ENCODE measurements around the gene CYB561D1. TPM values are rescaled to one million over a fixed set of nuclear protein-coding genes. Genes with fewer than 3 reads are reported as not detected.

The CYB561D1 gene
- total and polyA plus RNA-seq, 9 of the 15 experiments (the other 6 are each of a cell fraction or from before 2014, with no cell fraction given) = 0.71 to 7.2 (median 3.5) TPM

DNA sequence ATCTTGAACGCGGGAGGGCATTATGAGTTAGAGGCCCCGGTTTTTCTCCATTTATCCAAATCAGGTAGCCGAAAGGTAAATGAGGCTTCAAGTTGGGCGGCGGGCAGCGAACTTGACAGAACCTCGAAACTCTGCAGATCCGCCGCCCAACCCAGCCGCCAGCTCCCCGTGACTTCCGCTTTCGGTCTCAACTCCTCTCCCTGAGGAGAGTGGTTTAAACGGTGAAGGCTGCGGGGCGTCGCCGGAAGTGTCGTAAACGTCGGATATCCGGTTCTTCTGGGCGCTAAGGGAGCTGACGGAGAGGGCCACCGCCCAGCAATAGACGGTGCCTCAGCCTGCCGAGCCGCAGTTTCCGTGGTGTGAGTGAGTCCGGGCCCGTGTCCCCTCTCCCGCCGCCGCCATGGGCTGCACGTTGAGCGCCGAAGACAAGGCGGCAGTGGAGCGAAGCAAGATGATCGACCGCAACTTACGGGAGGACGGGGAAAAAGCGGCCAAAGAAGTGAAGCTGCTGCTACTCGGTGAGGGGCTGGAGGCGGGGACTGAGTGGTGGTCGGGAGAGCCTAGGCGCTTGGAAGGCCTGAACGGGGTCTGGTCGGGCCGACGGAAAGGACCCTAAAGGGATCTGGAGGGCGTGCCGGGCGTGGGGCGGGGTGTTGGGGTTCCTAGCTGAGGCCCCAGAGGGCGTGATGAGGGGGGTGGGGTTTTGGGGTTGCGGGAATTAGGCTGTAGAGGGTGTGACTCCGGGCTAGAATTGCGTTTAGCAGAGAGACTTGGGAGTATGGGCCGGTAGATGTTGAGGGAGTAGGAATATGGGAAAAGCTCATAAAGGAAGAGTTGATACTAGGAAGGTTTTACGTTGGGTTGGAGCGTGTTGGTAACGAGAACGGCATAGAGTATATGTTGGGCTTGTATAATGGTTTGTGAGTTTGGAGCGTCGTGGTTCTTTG is 54.7 kb downstream of the CYB561D1 start, which contains the start of gene GNAI3 (continued):
- TF ChIP-seq TEAD4 (IDR thresholded peaks at IDR 0.05; ENCODE audit: low read length) (peak; percentile 8; the same call in 1 of the 2 replicates), TEAD4 (CRISPR knock-in tag; IDR thresholded peaks at IDR 0.05; ENCODE audit: borderline replicate concordance) (no peak), ZNF644 (tag; IDR thresholded peaks at IDR 0.05; ENCODE audit: low read depth) (no peak), MTA3 (IDR thresholded peaks at IDR 0.05; ENCODE audit: borderline replicate concordance) (peak; percentile 80; the same call in 1 of the 2 replicates), ATF1 (CRISPR knock-in tag; IDR thresholded peaks at IDR 0.05) (no peak), ATF1 (tag; IDR thresholded peaks at IDR 0.05) (peak; percentile 90), ZNF253 (CRISPR knock-in tag; conservative IDR thresholded peaks at IDR 0.05) (no peak), ZNF347 (CRISPR knock-in tag; IDR thresholded peaks at IDR 0.05; ENCODE audit: low read depth) (no peak), ZNF324 (CRISPR knock-in tag; IDR thresholded peaks at IDR 0.05) (0 out of 2 replicates have a peak, but pooled peaks have one; percentile 35), ZNF263 (CRISPR knock-in tag; IDR thresholded peaks at IDR 0.05; ENCODE audit: borderline replicate concordance) (peak; percentile 48; the same call in 1 of the 2 replicates), NR2C2 (CRISPR knock-in tag; IDR thresholded peaks at IDR 0.05) (no peak), NR2C2 (tag; IDR thresholded peaks at IDR 0.05) (peak; percentile 70; the same call in 1 of the 2 replicates), CHD1 (IDR thresholded peaks at IDR 0.05; ENCODE audit: low read length) (peak; percentile 45), ZC3H8 (IDR thresholded peaks at IDR 0.05) (no peak), POLR2A (conservative IDR thresholded peaks at IDR 0.05) (peak; percentile 98)
- TF ChIP-seq, protein P1, sequence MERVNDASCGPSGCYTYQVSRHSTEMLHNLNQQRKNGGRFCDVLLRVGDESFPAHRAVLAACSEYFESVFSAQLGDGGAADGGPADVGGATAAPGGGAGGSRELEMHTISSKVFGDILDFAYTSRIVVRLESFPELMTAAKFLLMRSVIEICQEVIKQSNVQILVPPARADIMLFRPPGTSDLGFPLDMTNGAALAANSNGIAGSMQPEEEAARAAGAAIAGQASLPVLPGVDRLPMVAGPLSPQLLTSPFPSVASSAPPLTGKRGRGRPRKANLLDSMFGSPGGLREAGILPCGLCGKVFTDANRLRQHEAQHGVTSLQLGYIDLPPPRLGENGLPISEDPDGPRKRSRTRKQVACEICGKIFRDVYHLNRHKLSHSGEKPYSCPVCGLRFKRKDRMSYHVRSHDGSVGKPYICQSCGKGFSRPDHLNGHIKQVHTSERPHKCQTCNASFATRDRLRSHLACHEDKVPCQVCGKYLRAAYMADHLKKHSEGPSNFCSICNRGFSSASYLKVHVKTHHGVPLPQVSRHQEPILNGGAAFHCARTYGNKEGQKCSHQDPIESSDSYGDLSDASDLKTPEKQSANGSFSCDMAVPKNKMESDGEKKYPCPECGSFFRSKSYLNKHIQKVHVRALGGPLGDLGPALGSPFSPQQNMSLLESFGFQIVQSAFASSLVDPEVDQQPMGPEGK (CRISPR knock-in tag; IDR thresholded peaks at IDR 0.05; ENCODE audit: borderline replicate concordance) = no peak
- TF ChIP-seq, protein P2, sequence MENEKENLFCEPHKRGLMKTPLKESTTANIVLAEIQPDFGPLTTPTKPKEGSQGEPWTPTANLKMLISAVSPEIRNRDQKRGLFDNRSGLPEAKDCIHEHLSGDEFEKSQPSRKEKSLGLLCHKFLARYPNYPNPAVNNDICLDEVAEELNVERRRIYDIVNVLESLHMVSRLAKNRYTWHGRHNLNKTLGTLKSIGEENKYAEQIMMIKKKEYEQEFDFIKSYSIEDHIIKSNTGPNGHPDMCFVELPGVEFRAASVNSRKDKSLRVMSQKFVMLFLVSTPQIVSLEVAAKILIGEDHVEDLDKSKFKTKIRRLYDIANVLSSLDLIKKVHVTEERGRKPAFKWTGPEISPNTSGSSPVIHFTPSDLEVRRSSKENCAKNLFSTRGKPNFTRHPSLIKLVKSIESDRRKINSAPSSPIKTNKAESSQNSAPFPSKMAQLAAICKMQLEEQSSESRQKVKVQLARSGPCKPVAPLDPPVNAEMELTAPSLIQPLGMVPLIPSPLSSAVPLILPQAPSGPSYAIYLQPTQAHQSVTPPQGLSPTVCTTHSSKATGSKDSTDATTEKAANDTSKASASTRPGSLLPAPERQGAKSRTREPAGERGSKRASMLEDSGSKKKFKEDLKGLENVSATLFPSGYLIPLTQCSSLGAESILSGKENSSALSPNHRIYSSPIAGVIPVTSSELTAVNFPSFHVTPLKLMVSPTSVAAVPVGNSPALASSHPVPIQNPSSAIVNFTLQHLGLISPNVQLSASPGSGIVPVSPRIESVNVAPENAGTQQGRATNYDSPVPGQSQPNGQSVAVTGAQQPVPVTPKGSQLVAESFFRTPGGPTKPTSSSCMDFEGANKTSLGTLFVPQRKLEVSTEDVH (IDR thresholded peaks at IDR 0.05; ENCODE audit: low read depth, partially characterized antibody) = peak; percentile 82
- TF ChIP-seq, protein P3, sequence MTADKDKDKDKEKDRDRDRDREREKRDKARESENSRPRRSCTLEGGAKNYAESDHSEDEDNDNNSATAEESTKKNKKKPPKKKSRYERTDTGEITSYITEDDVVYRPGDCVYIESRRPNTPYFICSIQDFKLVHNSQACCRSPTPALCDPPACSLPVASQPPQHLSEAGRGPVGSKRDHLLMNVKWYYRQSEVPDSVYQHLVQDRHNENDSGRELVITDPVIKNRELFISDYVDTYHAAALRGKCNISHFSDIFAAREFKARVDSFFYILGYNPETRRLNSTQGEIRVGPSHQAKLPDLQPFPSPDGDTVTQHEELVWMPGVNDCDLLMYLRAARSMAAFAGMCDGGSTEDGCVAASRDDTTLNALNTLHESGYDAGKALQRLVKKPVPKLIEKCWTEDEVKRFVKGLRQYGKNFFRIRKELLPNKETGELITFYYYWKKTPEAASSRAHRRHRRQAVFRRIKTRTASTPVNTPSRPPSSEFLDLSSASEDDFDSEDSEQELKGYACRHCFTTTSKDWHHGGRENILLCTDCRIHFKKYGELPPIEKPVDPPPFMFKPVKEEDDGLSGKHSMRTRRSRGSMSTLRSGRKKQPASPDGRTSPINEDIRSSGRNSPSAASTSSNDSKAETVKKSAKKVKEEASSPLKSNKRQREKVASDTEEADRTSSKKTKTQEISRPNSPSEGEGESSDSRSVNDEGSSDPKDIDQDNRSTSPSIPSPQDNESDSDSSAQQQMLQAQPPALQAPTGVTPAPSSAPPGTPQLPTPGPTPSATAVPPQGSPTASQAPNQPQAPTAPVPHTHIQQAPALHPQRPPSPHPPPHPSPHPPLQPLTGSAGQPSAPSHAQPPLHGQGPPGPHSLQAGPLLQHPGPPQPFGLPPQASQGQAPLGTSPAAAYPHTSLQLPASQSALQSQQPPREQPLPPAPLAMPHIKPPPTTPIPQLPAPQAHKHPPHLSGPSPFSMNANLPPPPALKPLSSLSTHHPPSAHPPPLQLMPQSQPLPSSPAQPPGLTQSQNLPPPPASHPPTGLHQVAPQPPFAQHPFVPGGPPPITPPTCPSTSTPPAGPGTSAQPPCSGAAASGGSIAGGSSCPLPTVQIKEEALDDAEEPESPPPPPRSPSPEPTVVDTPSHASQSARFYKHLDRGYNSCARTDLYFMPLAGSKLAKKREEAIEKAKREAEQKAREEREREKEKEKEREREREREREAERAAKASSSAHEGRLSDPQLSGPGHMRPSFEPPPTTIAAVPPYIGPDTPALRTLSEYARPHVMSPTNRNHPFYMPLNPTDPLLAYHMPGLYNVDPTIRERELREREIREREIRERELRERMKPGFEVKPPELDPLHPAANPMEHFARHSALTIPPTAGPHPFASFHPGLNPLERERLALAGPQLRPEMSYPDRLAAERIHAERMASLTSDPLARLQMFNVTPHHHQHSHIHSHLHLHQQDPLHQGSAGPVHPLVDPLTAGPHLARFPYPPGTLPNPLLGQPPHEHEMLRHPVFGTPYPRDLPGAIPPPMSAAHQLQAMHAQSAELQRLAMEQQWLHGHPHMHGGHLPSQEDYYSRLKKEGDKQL (CRISPR knock-in tag; IDR thresholded peaks at IDR 0.05; ENCODE audit: borderline replicate concordance) = no peak

Data from K562 (cell line).